ENCODE measurements around the gene HAPLN2. TPM values are rescaled to one million over a fixed set of nuclear protein-coding genes. Genes with fewer than 3 reads are reported as not detected.

Gene HAPLN2
- total and polyA plus RNA-seq, 2 donors (not counting 1 experiment from before 2014, with no cell fraction given) = 0.13 TPM; not detected in 1

DNA sequence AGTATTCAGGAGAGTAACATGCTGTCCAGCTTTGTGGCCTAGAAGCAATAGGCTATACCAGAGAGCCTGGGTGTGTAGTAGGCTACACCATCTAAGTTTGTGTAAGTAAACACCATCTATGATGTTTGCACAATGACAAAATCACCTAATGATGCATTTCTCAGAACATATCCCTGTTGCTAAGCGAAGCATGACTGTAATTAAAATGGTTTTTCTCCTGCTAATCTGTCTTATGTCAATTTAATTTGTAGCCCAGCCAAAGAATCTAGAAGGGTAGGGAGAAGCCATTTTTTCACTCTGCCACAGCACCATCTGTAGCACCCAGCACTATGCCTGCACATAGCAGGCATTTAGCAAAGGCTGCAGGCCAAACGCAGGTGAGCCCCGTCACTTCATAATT is 41.7 kb upstream of the HAPLN2 start:
- Mint-ChIP-seq H3K4me3 (no peak overlapping the region), H3K27ac (no peak overlapping the region), H3K4me1 (peaks cover 18% of the 10 kb centered on the region), H3K9me3 (ENCODE audit: insufficient read depth) (no peaks in the 10 kb centered on the region), H3K27me3 (peaks cover 8% of the 10 kb centered on the region)
- Histone ChIP-seq H3K27ac (ENCODE audit: low read length in 2 of 2) (no peak overlapping the region), H2AFZ (ENCODE audit: insufficient read depth, low read depth, low read length, poor library complexity, severe bottlenecking) (no peak overlapping the region), H3K79me2 (ENCODE audit: control insufficient read depth, insufficient read depth, low read length) (peaks cover 8% of the 10 kb centered on the region), H3K4me1 (ENCODE audit: control insufficient read depth in 2 of 2, insufficient read depth in 2 of 2, low read length in 2 of 2) (peaks cover 15 to 18% of the 10 kb centered on the region in 2 donors), H4K20me1 (ENCODE audit: control insufficient read depth, insufficient read depth, low read length, poor library complexity, severe bottlenecking) (no peaks in the 10 kb centered on the region), H3K9ac (ENCODE audit: low read length) (no peak overlapping the region), H3K27me3 (replicated peaks in 1 of 4; ENCODE audit: control extremely low read depth in 1 of 4, control insufficient read depth in 3 of 4, insufficient read depth in 4 of 4, low read length in 3 of 4) (peaks cover 0 to 7% (median 3%) of the 10 kb centered on the region in 4 experiments), H3K9me3 (ENCODE audit: control extremely low read depth in 1 of 3, control insufficient read depth in 2 of 3, insufficient read depth in 1 of 3, low read length in 2 of 3) (peaks cover 0 to 2% (median 0%) of the 10 kb centered on the region in 3 donors), H3K4me3 (ENCODE audit: control extremely low read depth in 1 of 5, extremely low read depth in 1 of 5, insufficient read depth in 1 of 5, low read depth in 2 of 5, low read length in 4 of 5) (no peak overlapping the region), H3K4me2 (replicated peaks; ENCODE audit: low read depth, low read length, poor library complexity, severe bottlenecking) (no peak overlapping the region), H3K36me3 (replicated peaks in 1 of 2; ENCODE audit: control extremely low read depth in 1 of 2, control insufficient read depth in 1 of 2, extremely low read depth in 1 of 2, insufficient read depth in 2 of 2, low read length in 1 of 2) (no peaks in the 10 kb centered on the region)
- TF ChIP-seq CTCF (IDR thresholded peaks at IDR 0.05) = no peak
- TF ChIP-seq EZH2 (IDR thresholded peaks at IDR 0.05; ENCODE audit: borderline replicate concordance, insufficient read depth, low read depth, low read length, poor library complexity, severe bottlenecking) = no peak
- ATAC-seq (ENCODE audit: low read depth) (no peak), DNase-seq (no peak)
- intact Hi-C loops (cut with micrococcal nuclease) = no loop called here
- WGBS (ENCODE audit: insufficient coverage) = 88% methylated on average over 2 of the region's 3 CpGs
- POLR2A ChIA-PET = no interaction called here
- CTCF ChIA-PET = interaction anchor here (0.7 to 1.1 kb wide), 3 partner anchors 11 to 97 kb away, joined by 3 read pairs; no protein-coding TSS in a partner anchor

DNA sequence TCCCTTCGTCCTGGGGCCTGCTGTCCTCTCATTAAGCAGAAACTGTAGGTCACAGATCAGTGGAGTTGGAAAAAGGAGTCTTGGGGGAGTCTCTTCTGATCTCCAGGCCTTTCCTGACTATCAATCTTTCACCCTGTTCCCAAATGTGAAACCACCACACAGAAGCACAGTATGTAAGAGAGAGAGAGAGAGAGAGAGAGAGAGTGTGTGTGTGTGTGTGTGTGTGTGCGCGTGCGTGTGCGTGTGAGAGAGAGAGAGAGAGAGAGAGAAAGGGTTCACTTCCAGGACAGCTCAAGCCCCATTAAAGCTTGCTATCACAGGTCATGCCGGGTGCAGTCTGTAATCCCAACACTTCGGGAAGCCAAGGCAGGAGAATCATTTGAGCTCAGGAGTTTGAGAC is 41.2 kb upstream of the HAPLN2 start:
- POLR2A ChIA-PET = interaction anchor here (1.5 kb wide), 1 partner anchor 30 kb away, joined by 6 read pairs; no protein-coding TSS in a partner anchor
- WGBS (ENCODE audit: insufficient coverage) = no CpG with 5 or more reads among the region's 7 CpGs
- H3K4me1 Mint-ChIP-seq = peaks cover 19% of the 10 kb centered on the region
- Histone ChIP-seq H3K4me3 (ENCODE audit: control extremely low read depth in 1 of 5, extremely low read depth in 1 of 5, insufficient read depth in 1 of 5, low read depth in 2 of 5, low read length in 4 of 5) (no peak overlapping the region), H2AFZ (ENCODE audit: insufficient read depth, low read depth, low read length, poor library complexity, severe bottlenecking) (no peak overlapping the region), H3K27me3 (replicated peaks in 1 of 4; ENCODE audit: control extremely low read depth in 1 of 4, control insufficient read depth in 3 of 4, insufficient read depth in 4 of 4, low read length in 3 of 4) (peaks cover 0 to 3% (median under 1%) of the 10 kb centered on the region in 4 experiments), H3K4me2 (replicated peaks; ENCODE audit: low read depth, low read length, poor library complexity, severe bottlenecking) (no peak overlapping the region), H3K4me1 (ENCODE audit: control insufficient read depth in 2 of 2, insufficient read depth in 2 of 2, low read length in 2 of 2) (peaks cover 15 to 20% of the 10 kb centered on the region in 2 donors), H3K9me3 (ENCODE audit: control extremely low read depth in 1 of 3, control insufficient read depth in 2 of 3, insufficient read depth in 1 of 3, low read length in 2 of 3) (peaks cover 0 to 2% (median 0%) of the 10 kb centered on the region in 3 donors), H3K36me3 (replicated peaks in 1 of 2; ENCODE audit: control extremely low read depth in 1 of 2, control insufficient read depth in 1 of 2, extremely low read depth in 1 of 2, insufficient read depth in 2 of 2, low read length in 1 of 2) (no peaks in the 10 kb centered on the region), H3K27ac (ENCODE audit: low read length in 2 of 2) (no peak overlapping the region), H3K9ac (ENCODE audit: low read length) (no peak overlapping the region), H4K20me1 (ENCODE audit: control insufficient read depth, insufficient read depth, low read length, poor library complexity, severe bottlenecking) (no peaks in the 10 kb centered on the region), H3K79me2 (ENCODE audit: control insufficient read depth, insufficient read depth, low read length) (peaks cover 13% of the 10 kb centered on the region)
- no peak overlapping the region for H3K27ac Mint-ChIP-seq
- no peak overlapping the region for H3K4me3 Mint-ChIP-seq
- intact Hi-C loops (cut with micrococcal nuclease) = no loop called here
- TF ChIP-seq CTCF (IDR thresholded peaks at IDR 0.05) (no peak), EZH2 (IDR thresholded peaks at IDR 0.05; ENCODE audit: borderline replicate concordance, insufficient read depth, low read depth, low read length, poor library complexity, severe bottlenecking) (no peak)
- no peak for ATAC-seq (ENCODE audit: low read depth)
- DNase-seq = no peak
- H3K27me3 Mint-ChIP-seq = peaks cover 3% of the 10 kb centered on the region
- no peaks in the 10 kb centered on the region for H3K9me3 Mint-ChIP-seq (ENCODE audit: insufficient read depth)
- CTCF ChIA-PET = interaction anchor here (0.8 to 6.9 kb wide), 3 partner anchors 16 to 94 kb away, joined by 3 to 52 read pairs (median 4); no protein-coding TSS in a partner anchor

All from B cell (primary cell).